GM23338 (cell line): ENCODE results near the gene NUMB. TPM values are rescaled to one million over a fixed set of nuclear protein-coding genes. Genes with fewer than 3 reads are reported as not detected.

ENCODE experiments used
- ATAC-seq: fragments of 200-7000 bp; cut with Tn5 transposase; 3 replicates; pipeline ENCODE4 v1.9.1; 2020
- DNase-seq: peaks from one replicate; pipeline ENCODE4 v3.0.0-alpha.2; 2015; ENCODE audit warnings: low spot score
- H2AFZ ChIP-seq: fragments of 200-600 bp; sonication (generic); 2 replicates; pipeline ENCODE4 v1.8.0; 2016; ENCODE audit warnings: antibody characterized with exemption, mild to moderate bottlenecking, moderate library complexity
- H3F3A ChIP-seq: fragments of 200-600 bp; sonication (generic); replicated peaks from 2 replicates; pipeline ENCODE4 v1.8.0; 2017; ENCODE audit warnings: antibody characterized with exemption, mixed run types, low read depth
- H3K27ac ChIP-seq: fragments of 200-600 bp; sonication (generic); 2 replicates; pipeline ENCODE4 v1.6.1; 2016; ENCODE audit warnings: low read depth
- H3K27me3 ChIP-seq: fragments of 200-600 bp; sonication (generic); 2 replicates; pipeline ENCODE4 v1.8.0; 2016; ENCODE audit warnings: mild to moderate bottlenecking, mixed run types, moderate library complexity; ENCODE audit not compliant: insufficient read depth
- H3K36me3 ChIP-seq: fragments of 200-600 bp; sonication (generic); 2 replicates; pipeline ENCODE4 v1.8.0; 2016; ENCODE audit warnings: mild to moderate bottlenecking; ENCODE audit not compliant: insufficient read depth
- H3K4me1 ChIP-seq: fragments of 200-600 bp; sonication (generic); 2 replicates; pipeline ENCODE4 v1.8.0; 2016; ENCODE audit warnings: mild to moderate bottlenecking, moderate library complexity; ENCODE audit not compliant: insufficient read depth
- H3K4me2 ChIP-seq: fragments of 200-600 bp; sonication (generic); 2 replicates; pipeline ENCODE4 v1.7.1; 2017; ENCODE audit warnings: mixed run types
- H3K4me3 ChIP-seq: fragments of 200-600 bp; sonication (generic); 2 replicates; pipeline ENCODE4 v1.6.1; 2016; ENCODE audit warnings: mixed run types
- H3K79me2 ChIP-seq: fragments of 200-600 bp; sonication (generic); replicated peaks from 2 replicates; pipeline ENCODE4 v1.8.0; 2017; ENCODE audit warnings: mild to moderate bottlenecking; ENCODE audit not compliant: insufficient read depth
- H3K9me2 ChIP-seq: fragments of 200-600 bp; sonication (generic); 2 replicates; pipeline ENCODE4 v1.8.0; 2017; ENCODE audit not compliant: insufficient read depth
- H4K20me1 ChIP-seq: fragments of 200-600 bp; sonication (generic); replicated peaks from 2 replicates; pipeline ENCODE4 v1.8.0; 2017; ENCODE audit warnings: mild to moderate bottlenecking; ENCODE audit not compliant: insufficient read depth
- H3K27ac Mint-ChIP-seq: 2 replicates; pipeline ENCODE4 v1.8.0; 2020; ENCODE audit warnings: inconsistent platforms, mild to moderate bottlenecking, moderate library complexity, mixed read lengths
- H3K27me3 Mint-ChIP-seq: 3 replicates; pipeline ENCODE4 v1.8.0; 2022; ENCODE audit warnings: low read depth, mild to moderate bottlenecking, moderate library complexity, mixed read lengths, inconsistent platforms; ENCODE audit not compliant: insufficient read depth, poor library complexity
- H3K36me3 Mint-ChIP-seq: 3 replicates; pipeline ENCODE4 v1.8.0; 2021; ENCODE audit warnings: low read depth, mild to moderate bottlenecking, inconsistent platforms, moderate library complexity, mixed read lengths
- H3K4me1 Mint-ChIP-seq: 3 replicates; pipeline ENCODE4 v1.8.0; 2020; ENCODE audit warnings: mild to moderate bottlenecking, inconsistent platforms, mixed read lengths
- H3K4me3 Mint-ChIP-seq: 3 replicates; pipeline ENCODE4 v1.8.0; 2021; ENCODE audit warnings: moderate library complexity, mild to moderate bottlenecking, inconsistent platforms, mixed read lengths
- H3K9me3 Mint-ChIP-seq: 3 replicates; pipeline ENCODE4 v1.8.0; 2020; ENCODE audit warnings: moderate library complexity, mild to moderate bottlenecking, inconsistent platforms, mixed read lengths
- CREB1 ChIP-seq: fragments of 250-450 bp; sonication (Bioruptor Pico); IDR thresholded peaks from 2 replicates; pipeline ENCODE4 v1.5.0; 2020; ENCODE audit warnings: low read depth, mild to moderate bottlenecking, moderate library complexity
- EZH2 ChIP-seq: fragments of 200-600 bp; sonication (generic); IDR thresholded peaks from one replicate; pipeline ENCODE4 v1.8.0; 2017; ENCODE audit warnings: antibody characterized with exemption, mild to moderate bottlenecking, low read depth; ENCODE audit not compliant: unreplicated experiment
- NANOG ChIP-seq: IDR thresholded peaks from 2 replicates; pipeline ENCODE4 v1.6.1; 2016; ENCODE audit warnings: antibody characterized with exemption, borderline replicate concordance
- POLR2AphosphoS5 ChIP-seq: IDR thresholded peaks from 2 replicates; pipeline ENCODE4 v1.6.1; 2016; ENCODE audit warnings: antibody characterized with exemption, low read depth
- ZNF114 ChIP-seq: fragments of 250-450 bp; sonication (Bioruptor Pico); IDR thresholded peaks from 2 replicates; pipeline ENCODE4 v1.5.0; 2020; ENCODE audit warnings: mild to moderate bottlenecking, moderate library complexity
- polyA plus RNA-seq: library from polyadenylated mRNA; unstranded; fragments of >200 nt; fragmentation: Nextera tagmentation; extraction: Ambion mirVana; gene quantifications from 2 replicates; pipeline ENCODE4 v1.2.1, GENCODE V29; 2016
- total RNA-seq: library from RNA; depleted of rRNA; stranded (reverse); fragments of >200 nt; shearing (Covaris generic); gene quantifications from 2 replicates; pipeline ENCODE4 v1.2.3, GENCODE V29; 2014
- TF ChIP-seq, protein P1 (sequence below): IDR thresholded peaks from 2 replicates; pipeline ENCODE4 v1.6.1; 2016; ENCODE audit warnings: antibody characterized with exemption
- TF ChIP-seq, protein P2 (sequence below), 2 experiments: fragments of 200-600 bp in 1 of 2; sonication (generic) in 1 of 2; conservative IDR thresholded peaks; 2 replicates each; pipeline versions ENCODE4 v1.5.1 to v1.6.1; 2016 to 2017; ENCODE audit warnings: antibody characterized with exemption in 2 of 2, low read depth in 2 of 2, mild to moderate bottlenecking in 2 of 2, moderate library complexity in 1 of 2
- TF ChIP-seq, protein P3 (sequence below): IDR thresholded peaks from one replicate; pipeline ENCODE4 v1.6.1; 2018; ENCODE audit warnings: antibody characterized with exemption; ENCODE audit not compliant: unreplicated experiment

The NUMB gene
- total and polyA plus RNA-seq, 2 experiments from 2014 or later: 32.1 to 36.7 TPM

DNA sequence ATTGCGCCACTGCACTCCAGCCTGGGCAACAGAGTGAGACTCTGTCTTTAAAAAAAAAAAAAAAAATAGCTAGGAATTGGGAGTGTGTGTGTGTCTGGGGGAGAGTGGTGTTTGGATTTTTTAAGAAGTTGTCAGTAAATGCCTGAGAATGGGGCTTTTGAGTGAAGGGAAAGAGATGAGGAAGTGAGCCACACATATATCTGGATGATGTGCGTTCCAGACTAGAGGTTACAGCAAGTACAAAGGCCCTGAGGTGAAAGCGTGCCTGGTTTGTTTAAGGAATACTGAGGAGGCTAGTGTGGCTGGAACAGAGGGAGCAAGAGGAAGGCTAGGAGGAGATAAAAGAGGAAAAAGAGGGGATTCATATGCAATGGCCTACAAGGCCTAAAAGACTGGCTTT, 151.1 kb downstream of the NUMB start:
- Mint-ChIP-seq H3K9me3 (peaks cover 3% of the 10 kb centered on the region; the same call in 2 of the 3 replicates), H3K4me1 (peaks cover 6% of the 10 kb centered on the region; the same call in 2 of the 3 replicates), H3K4me3 (no peak overlapping the region; the same call in 2 of the 3 replicates), H3K27me3 (no peaks in the 10 kb centered on the region), H3K27ac (no peak overlapping the region), H3K36me3 (peaks cover 7% of the 10 kb centered on the region; the same call in 2 of the 3 replicates)
- H3K36me3 ChIP-seq: no peaks in the 10 kb centered on the region
- no peaks in the 10 kb centered on the region for H3K4me1 ChIP-seq
- DNase-seq (no peak), ATAC-seq (no peak)
- no peaks in the 10 kb centered on the region for H3K9me2 ChIP-seq
- TF ChIP-seq NANOG: no peak
- TF ChIP-seq, protein P1, sequence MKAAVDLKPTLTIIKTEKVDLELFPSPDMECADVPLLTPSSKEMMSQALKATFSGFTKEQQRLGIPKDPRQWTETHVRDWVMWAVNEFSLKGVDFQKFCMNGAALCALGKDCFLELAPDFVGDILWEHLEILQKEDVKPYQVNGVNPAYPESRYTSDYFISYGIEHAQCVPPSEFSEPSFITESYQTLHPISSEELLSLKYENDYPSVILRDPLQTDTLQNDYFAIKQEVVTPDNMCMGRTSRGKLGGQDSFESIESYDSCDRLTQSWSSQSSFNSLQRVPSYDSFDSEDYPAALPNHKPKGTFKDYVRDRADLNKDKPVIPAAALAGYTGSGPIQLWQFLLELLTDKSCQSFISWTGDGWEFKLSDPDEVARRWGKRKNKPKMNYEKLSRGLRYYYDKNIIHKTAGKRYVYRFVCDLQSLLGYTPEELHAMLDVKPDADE: no peak
- H3F3A ChIP-seq: no peaks in the 10 kb centered on the region; the same call in 1 of the 2 replicates
- H3K79me2 ChIP-seq: no peaks in the 10 kb centered on the region
- H2AFZ ChIP-seq: no peak overlapping the region
- H3K4me2 ChIP-seq: no peak overlapping the region
- H3K27me3 ChIP-seq: no peaks in the 10 kb centered on the region
- no peak overlapping the region for H3K27ac ChIP-seq
- H4K20me1 ChIP-seq: no peaks in the 10 kb centered on the region
- no peak overlapping the region for H3K4me3 ChIP-seq

DNA sequence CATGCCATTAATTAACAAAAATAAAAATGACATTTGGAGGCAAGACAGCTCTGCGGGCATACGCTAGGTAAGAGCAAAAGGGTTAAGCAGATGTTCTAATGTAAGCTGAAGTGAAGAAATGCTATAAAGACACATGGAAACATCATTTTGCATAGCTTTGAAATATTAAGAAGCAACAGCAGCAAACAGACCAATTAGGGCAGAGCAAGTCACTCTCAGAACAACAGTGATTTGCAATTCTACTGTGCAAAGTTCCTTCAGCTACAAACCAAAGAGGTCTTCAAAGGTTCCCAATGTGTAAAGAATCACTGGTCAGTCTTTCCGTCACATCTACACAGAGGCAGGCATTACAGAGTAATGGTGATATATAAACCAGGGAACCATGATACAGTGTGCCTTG, 152.8 kb downstream of the NUMB start:
- TF ChIP-seq EZH2: no peak
- TF ChIP-seq, protein P1: no peak
- TF ChIP-seq NANOG: no peak
- no peak for TF ChIP-seq CREB1 (CRISPR knock-in tag)
- no peak for TF ChIP-seq ZNF114 (CRISPR knock-in tag)
- no peak for TF ChIP-seq POLR2AphosphoS5
- no peak overlapping the region for H3K27ac ChIP-seq
- Mint-ChIP-seq H3K9me3 (peaks cover 3% of the 10 kb centered on the region; the same call in 2 of the 3 replicates), H3K4me1 (no peaks in the 10 kb centered on the region; the same call in 1 of the 3 replicates), H3K4me3 (no peak overlapping the region), H3K27me3 (no peaks in the 10 kb centered on the region), H3K36me3 (peaks cover 7% of the 10 kb centered on the region; the same call in 2 of the 3 replicates), H3K27ac (no peak overlapping the region)
- DNase-seq (no peak), ATAC-seq (no peak)
- peaks cover 4% of the 10 kb centered on the region; the same call in 1 of the 2 replicates for H3F3A ChIP-seq
- no peaks in the 10 kb centered on the region for H3K9me2 ChIP-seq
- H3K4me2 ChIP-seq: no peak overlapping the region
- no peaks in the 10 kb centered on the region for H3K36me3 ChIP-seq
- no peaks in the 10 kb centered on the region for H3K4me1 ChIP-seq
- no peaks in the 10 kb centered on the region for H3K79me2 ChIP-seq
- H3K4me3 ChIP-seq: no peak overlapping the region
- no peak overlapping the region for H2AFZ ChIP-seq
- H4K20me1 ChIP-seq: no peaks in the 10 kb centered on the region
- H3K27me3 ChIP-seq: no peaks in the 10 kb centered on the region

DNA sequence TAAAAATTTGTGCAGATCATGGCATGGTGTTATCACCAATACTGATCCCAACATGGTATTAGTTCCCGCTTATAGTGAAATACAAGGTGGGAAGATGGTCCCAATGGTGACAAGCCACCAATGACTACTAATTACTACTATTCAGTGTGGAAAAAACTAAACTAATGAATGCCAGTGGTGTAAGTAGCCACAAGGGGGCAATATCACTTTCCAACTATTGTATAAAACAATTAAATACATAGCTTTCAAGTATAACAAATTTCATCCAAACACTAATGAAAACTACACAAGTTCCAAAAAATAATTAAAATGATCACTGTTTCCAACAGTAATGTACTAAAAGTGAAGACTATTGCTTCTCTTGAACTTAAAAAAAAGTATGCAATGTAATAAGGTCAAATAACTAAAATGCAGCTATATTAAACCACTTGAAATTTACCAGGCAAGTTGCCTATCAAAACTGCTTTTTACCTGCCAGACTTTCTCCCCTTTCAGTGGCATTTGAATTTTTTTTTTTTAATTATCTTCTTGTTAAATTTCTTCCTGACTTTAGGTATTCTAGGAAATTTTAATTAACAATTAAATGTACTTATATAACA, 163.0 kb downstream of the NUMB start:
- no peaks in the 10 kb centered on the region for H3K9me2 ChIP-seq
- peaks cover 7% of the 10 kb centered on the region for H3K4me1 ChIP-seq
- no peak overlapping the region for H2AFZ ChIP-seq
- no peak overlapping the region for H3K27ac Mint-ChIP-seq
- no peaks in the 10 kb centered on the region for H4K20me1 ChIP-seq
- no peaks in the 10 kb centered on the region for H3K9me3 Mint-ChIP-seq
- H3K36me3 Mint-ChIP-seq: peaks cover 23% of the 10 kb centered on the region; the same call in 2 of the 3 replicates
- no peak overlapping the region for H3K27ac ChIP-seq
- H3K4me1 Mint-ChIP-seq: peaks cover 7% of the 10 kb centered on the region
- H3K27me3 ChIP-seq: no peaks in the 10 kb centered on the region
- DNase-seq: peak; percentile 83
- TF ChIP-seq, protein P2, sequence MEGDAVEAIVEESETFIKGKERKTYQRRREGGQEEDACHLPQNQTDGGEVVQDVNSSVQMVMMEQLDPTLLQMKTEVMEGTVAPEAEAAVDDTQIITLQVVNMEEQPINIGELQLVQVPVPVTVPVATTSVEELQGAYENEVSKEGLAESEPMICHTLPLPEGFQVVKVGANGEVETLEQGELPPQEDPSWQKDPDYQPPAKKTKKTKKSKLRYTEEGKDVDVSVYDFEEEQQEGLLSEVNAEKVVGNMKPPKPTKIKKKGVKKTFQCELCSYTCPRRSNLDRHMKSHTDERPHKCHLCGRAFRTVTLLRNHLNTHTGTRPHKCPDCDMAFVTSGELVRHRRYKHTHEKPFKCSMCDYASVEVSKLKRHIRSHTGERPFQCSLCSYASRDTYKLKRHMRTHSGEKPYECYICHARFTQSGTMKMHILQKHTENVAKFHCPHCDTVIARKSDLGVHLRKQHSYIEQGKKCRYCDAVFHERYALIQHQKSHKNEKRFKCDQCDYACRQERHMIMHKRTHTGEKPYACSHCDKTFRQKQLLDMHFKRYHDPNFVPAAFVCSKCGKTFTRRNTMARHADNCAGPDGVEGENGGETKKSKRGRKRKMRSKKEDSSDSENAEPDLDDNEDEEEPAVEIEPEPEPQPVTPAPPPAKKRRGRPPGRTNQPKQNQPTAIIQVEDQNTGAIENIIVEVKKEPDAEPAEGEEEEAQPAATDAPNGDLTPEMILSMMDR (conservative IDR thresholded peaks at IDR 0.05; ENCODE audit: low read depth in 2 of 2): peak; percentile 57 to 97
- TF ChIP-seq, protein P3, sequence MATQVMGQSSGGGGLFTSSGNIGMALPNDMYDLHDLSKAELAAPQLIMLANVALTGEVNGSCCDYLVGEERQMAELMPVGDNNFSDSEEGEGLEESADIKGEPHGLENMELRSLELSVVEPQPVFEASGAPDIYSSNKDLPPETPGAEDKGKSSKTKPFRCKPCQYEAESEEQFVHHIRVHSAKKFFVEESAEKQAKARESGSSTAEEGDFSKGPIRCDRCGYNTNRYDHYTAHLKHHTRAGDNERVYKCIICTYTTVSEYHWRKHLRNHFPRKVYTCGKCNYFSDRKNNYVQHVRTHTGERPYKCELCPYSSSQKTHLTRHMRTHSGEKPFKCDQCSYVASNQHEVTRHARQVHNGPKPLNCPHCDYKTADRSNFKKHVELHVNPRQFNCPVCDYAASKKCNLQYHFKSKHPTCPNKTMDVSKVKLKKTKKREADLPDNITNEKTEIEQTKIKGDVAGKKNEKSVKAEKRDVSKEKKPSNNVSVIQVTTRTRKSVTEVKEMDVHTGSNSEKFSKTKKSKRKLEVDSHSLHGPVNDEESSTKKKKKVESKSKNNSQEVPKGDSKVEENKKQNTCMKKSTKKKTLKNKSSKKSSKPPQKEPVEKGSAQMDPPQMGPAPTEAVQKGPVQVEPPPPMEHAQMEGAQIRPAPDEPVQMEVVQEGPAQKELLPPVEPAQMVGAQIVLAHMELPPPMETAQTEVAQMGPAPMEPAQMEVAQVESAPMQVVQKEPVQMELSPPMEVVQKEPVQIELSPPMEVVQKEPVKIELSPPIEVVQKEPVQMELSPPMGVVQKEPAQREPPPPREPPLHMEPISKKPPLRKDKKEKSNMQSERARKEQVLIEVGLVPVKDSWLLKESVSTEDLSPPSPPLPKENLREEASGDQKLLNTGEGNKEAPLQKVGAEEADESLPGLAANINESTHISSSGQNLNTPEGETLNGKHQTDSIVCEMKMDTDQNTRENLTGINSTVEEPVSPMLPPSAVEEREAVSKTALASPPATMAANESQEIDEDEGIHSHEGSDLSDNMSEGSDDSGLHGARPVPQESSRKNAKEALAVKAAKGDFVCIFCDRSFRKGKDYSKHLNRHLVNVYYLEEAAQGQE: no peak
- no peak overlapping the region for H3K4me2 ChIP-seq
- ATAC-seq: peak; percentile 52; the same call in 2 of the 3 replicates
- H3K4me3 ChIP-seq: no peak overlapping the region
- H3K4me3 Mint-ChIP-seq: no peak overlapping the region
- no peaks in the 10 kb centered on the region for H3F3A ChIP-seq
- H3K27me3 Mint-ChIP-seq: no peaks in the 10 kb centered on the region
- no peaks in the 10 kb centered on the region for H3K36me3 ChIP-seq
- no peaks in the 10 kb centered on the region for H3K79me2 ChIP-seq
